Hepatocyte (in vitro differentiated cells): ENCODE data around the gene SMNDC1.

Experiments used
- CTCF ChIP-seq: fragments of 200-600 bp; sonication (generic); IDR thresholded peaks from 2 replicates; pipeline ENCODE4 v1.5.1; 2016; ENCODE audit warnings: antibody characterized with exemption, mild to moderate bottlenecking; ENCODE audit not compliant: poor library complexity
- EZH2 ChIP-seq: fragments of 200-600 bp; sonication (generic); IDR thresholded peaks from 2 replicates; pipeline ENCODE4 v1.6.1; 2016; ENCODE audit warnings: antibody characterized with exemption, mild to moderate bottlenecking, borderline replicate concordance

GRCh38 chr10:110284262-110284661, 20.5 kb downstream of the SMNDC1 start:
- TF ChIP-seq CTCF (no peak), EZH2 (no peak)
